Measurements from ENCODE around the gene KCNJ6.

The KCNJ6 gene

GRCh38 chr21:37749132-37749531 lies 167.1 kb downstream of the KCNJ6 start:
- TF ChIP-seq CTCF (conservative IDR thresholded peaks at IDR 0.05; ENCODE audit: low read depth, low read length): no peak
- no peak for DNase-seq (ENCODE audit: low read depth)
- no peak overlapping the region for H3K4me3 ChIP-seq (ENCODE audit: low read depth, low read length)

DNA sequence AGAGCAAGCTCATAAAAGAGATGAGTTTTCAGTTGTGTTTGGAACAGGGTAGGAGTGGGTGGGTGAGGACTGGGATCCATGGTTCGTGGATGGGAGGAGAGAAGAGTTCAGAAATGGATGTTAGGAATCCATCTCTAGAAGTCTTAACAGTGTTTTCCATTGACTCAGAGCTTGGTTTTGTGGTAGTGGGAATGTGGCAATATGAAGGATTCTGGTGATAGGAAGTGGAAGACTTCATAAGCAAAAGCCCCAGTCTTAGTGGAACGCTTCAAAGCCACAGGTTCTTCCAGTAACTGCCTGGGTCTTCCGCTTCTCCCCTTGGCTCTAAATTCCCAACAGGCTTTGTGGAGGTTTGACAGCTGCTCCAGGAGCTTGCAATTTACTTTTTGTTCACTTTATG lies 167.9 kb downstream of the KCNJ6 start:
- DNase-seq (ENCODE audit: low read depth): peak; percentile 11
- TF ChIP-seq CTCF (conservative IDR thresholded peaks at IDR 0.05; ENCODE audit: low read depth, low read length): no peak
- no peak overlapping the region for H3K4me3 ChIP-seq (ENCODE audit: low read depth, low read length)

DNA sequence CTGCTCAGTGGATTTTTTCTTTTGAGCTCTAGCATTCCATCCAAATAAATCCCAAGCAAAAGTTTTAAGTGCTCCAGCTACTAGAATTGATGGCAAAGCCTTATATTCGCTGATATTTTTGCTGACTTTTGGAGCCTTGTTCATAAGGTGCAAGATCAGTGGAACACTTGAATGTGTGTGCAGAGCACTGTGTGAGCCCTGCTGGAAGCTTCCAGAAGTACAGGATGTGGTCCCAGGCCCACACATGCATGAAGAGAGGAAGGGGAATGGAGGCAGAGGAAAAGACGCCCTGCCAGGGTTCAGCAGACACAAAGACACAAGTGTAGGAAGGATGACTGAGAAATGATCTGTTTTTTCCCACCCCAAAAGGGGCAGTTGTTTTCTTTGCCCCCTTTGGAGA lies 169.4 kb downstream of the KCNJ6 start:
- H3K4me3 ChIP-seq (ENCODE audit: low read depth, low read length): no peak overlapping the region
- DNase-seq (ENCODE audit: low read depth): no peak
- peak; percentile 33 for TF ChIP-seq CTCF (conservative IDR thresholded peaks at IDR 0.05; ENCODE audit: low read depth, low read length)

DNA sequence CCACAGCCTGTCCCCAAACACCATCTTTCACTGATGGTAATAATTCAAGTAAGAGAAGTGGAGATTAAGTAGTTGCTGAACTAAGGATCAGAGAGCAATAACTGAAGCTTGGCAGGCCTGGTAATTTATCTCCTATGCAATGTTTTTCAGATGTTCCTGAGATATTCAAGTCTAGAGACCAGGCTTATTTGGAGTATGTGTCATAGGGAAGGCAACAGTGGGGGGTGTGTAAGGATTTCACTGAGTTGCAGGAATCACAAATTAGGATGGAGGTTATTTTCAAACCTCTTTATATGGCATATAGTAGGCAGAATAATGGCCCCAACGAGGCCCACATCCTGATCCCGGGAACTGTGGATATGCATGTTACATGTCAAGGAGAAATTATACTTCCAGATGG lies 171.7 kb downstream of the KCNJ6 start:
- H3K4me3 ChIP-seq (ENCODE audit: low read depth, low read length): no peak overlapping the region
- DNase-seq (ENCODE audit: low read depth): no peak
- no peak for TF ChIP-seq CTCF (conservative IDR thresholded peaks at IDR 0.05; ENCODE audit: low read depth, low read length)

DNA sequence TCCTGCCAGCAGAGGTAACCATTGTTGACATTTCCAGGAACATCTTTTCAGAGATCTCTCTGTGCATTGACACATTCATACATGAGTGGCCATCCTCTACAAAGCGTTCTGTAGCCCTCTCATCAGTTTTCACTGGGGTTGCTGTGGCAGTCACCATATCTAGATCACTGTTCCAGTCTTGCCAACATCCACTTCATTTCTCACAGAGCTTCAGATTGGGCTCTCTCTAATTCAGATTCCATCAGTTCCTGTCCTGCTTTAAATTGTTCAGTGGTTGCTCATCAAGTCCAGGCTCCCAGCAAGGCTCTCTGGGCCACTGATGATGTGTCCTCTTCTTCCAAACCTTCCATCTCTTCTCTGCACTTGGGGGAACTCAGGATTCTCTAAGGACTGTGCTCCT lies 173.7 kb downstream of the KCNJ6 start:
- DNase-seq (ENCODE audit: low read depth): peak; percentile 34
- no peak overlapping the region for H3K4me3 ChIP-seq (ENCODE audit: low read depth, low read length)
- no peak for TF ChIP-seq CTCF (conservative IDR thresholded peaks at IDR 0.05; ENCODE audit: low read depth, low read length)

DNA sequence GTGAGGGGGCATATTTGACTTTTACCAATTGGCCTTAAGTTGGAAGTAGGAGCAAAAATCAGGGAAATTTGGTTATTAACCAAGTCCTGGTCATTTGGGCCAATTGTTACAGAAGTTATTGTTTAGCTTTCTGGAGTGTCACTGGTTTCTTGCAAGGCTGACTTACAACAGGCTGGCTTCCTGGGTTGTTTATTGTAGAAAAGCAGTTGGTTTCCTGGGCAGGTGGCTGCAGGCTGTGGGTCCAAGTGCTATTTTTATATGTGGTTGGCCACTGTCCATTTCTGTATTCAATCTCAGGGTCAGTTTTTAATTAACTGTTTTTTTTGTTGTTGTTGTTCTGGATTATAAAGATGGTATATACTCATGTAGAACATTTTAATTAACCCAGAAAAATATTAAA lies 174.1 kb downstream of the KCNJ6 start:
- TF ChIP-seq CTCF (conservative IDR thresholded peaks at IDR 0.05; ENCODE audit: low read depth, low read length): no peak
- H3K4me3 ChIP-seq (ENCODE audit: low read depth, low read length): no peak overlapping the region
- no peak for DNase-seq (ENCODE audit: low read depth)

GRCh38 chr21:37737996-37738395 lies 178.3 kb downstream of the KCNJ6 start:
- no peak for DNase-seq (ENCODE audit: low read depth)
- TF ChIP-seq CTCF (conservative IDR thresholded peaks at IDR 0.05; ENCODE audit: low read depth, low read length): no peak

More at GRCh38 chr21:37737996-37738395, 178.3 kb downstream of the KCNJ6 start:
- no peak overlapping the region for H3K4me3 ChIP-seq (ENCODE audit: low read depth, low read length)
